ENCODE measurements around the gene NUFIP2. TPM values are rescaled to one million over a fixed set of nuclear protein-coding genes. Genes with fewer than 3 reads are reported as not detected.

The NUFIP2 gene
- total RNA-seq, 1 donor from 2014 or later: 51.0 TPM

GRCh38 chr17:29245401-29245800 lies 48.5 kb downstream of the NUFIP2 start:
- peaks cover 7% of the 10 kb centered on the region for H3K4me1 Mint-ChIP-seq (ENCODE audit: low read depth, unreplicated experiment)
- DNase-seq: no peak
- H3K27me3 Mint-ChIP-seq (ENCODE audit: unreplicated experiment): peaks cover 5% of the 10 kb centered on the region
- TF ChIP-seq CTCF (IDR thresholded peaks at IDR 0.05; ENCODE audit: partially characterized antibody, unreplicated experiment): no peak
- H3K4me3 Mint-ChIP-seq (ENCODE audit: unreplicated experiment): no peak overlapping the region
- H3K27ac Mint-ChIP-seq (ENCODE audit: unreplicated experiment): no peak overlapping the region
- H3K36me3 Mint-ChIP-seq (ENCODE audit: unreplicated experiment): no peaks in the 10 kb centered on the region
- H3K9me3 Mint-ChIP-seq (ENCODE audit: unreplicated experiment): peaks cover 4% of the 10 kb centered on the region

- H3K4me3 Mint-ChIP-seq (ENCODE audit: unreplicated experiment): no peak overlapping the region
- TF ChIP-seq CTCF (IDR thresholded peaks at IDR 0.05; ENCODE audit: partially characterized antibody, unreplicated experiment): peak; percentile 37
- H3K27me3 Mint-ChIP-seq (ENCODE audit: unreplicated experiment): peaks cover 5% of the 10 kb centered on the region
- H3K36me3 Mint-ChIP-seq (ENCODE audit: unreplicated experiment): no peaks in the 10 kb centered on the region
- H3K4me1 Mint-ChIP-seq (ENCODE audit: low read depth, unreplicated experiment): peaks cover 7% of the 10 kb centered on the region
- peaks cover 4% of the 10 kb centered on the region for H3K9me3 Mint-ChIP-seq (ENCODE audit: unreplicated experiment)
- no peak overlapping the region for H3K27ac Mint-ChIP-seq (ENCODE audit: unreplicated experiment)
- no peak for DNase-seq
Observed at GRCh38 chr17:29243792-29244191, 50.2 kb downstream of the NUFIP2 start.

DNA sequence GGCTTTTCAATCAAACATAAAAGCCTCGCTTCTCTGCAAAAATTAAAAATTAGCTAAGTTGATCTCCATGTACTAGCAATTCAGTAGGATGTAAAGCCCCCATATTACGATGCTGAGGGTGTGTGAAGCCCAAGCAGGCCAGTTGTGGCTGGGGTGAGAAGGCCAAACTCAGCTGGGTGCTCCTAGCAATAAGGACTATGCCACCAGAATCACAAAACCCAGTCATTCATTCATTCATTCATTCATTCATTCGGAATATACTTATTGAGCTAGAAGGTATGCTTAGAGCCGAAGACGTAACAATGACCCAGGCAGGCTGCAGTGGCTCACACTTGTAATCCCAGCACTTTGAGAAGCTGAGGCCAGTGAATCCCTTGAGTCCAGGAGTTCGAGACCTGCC lies 51.2 kb downstream of the NUFIP2 start:
- H3K27me3 Mint-ChIP-seq (ENCODE audit: unreplicated experiment): peaks cover 4% of the 10 kb centered on the region
- H3K36me3 Mint-ChIP-seq (ENCODE audit: unreplicated experiment): no peaks in the 10 kb centered on the region
- no peak for TF ChIP-seq CTCF (IDR thresholded peaks at IDR 0.05; ENCODE audit: partially characterized antibody, unreplicated experiment)
- H3K27ac Mint-ChIP-seq (ENCODE audit: unreplicated experiment): no peak overlapping the region
- H3K4me3 Mint-ChIP-seq (ENCODE audit: unreplicated experiment): no peak overlapping the region
- H3K4me1 Mint-ChIP-seq (ENCODE audit: low read depth, unreplicated experiment): peaks cover 7% of the 10 kb centered on the region
- no peak for DNase-seq
- H3K9me3 Mint-ChIP-seq (ENCODE audit: unreplicated experiment): peaks cover 4% of the 10 kb centered on the region

GRCh38 chr17:29242051-29242450 lies 51.9 kb downstream of the NUFIP2 start:
- no peak for DNase-seq
- peaks cover 7% of the 10 kb centered on the region for H3K4me1 Mint-ChIP-seq (ENCODE audit: low read depth, unreplicated experiment)
- no peaks in the 10 kb centered on the region for H3K9me3 Mint-ChIP-seq (ENCODE audit: unreplicated experiment)
- H3K27me3 Mint-ChIP-seq (ENCODE audit: unreplicated experiment): peaks cover 2% of the 10 kb centered on the region
- no peak overlapping the region for H3K27ac Mint-ChIP-seq (ENCODE audit: unreplicated experiment)
- H3K4me3 Mint-ChIP-seq (ENCODE audit: unreplicated experiment): no peak overlapping the region
- no peaks in the 10 kb centered on the region for H3K36me3 Mint-ChIP-seq (ENCODE audit: unreplicated experiment)
- TF ChIP-seq CTCF (IDR thresholded peaks at IDR 0.05; ENCODE audit: partially characterized antibody, unreplicated experiment): no peak

DNA sequence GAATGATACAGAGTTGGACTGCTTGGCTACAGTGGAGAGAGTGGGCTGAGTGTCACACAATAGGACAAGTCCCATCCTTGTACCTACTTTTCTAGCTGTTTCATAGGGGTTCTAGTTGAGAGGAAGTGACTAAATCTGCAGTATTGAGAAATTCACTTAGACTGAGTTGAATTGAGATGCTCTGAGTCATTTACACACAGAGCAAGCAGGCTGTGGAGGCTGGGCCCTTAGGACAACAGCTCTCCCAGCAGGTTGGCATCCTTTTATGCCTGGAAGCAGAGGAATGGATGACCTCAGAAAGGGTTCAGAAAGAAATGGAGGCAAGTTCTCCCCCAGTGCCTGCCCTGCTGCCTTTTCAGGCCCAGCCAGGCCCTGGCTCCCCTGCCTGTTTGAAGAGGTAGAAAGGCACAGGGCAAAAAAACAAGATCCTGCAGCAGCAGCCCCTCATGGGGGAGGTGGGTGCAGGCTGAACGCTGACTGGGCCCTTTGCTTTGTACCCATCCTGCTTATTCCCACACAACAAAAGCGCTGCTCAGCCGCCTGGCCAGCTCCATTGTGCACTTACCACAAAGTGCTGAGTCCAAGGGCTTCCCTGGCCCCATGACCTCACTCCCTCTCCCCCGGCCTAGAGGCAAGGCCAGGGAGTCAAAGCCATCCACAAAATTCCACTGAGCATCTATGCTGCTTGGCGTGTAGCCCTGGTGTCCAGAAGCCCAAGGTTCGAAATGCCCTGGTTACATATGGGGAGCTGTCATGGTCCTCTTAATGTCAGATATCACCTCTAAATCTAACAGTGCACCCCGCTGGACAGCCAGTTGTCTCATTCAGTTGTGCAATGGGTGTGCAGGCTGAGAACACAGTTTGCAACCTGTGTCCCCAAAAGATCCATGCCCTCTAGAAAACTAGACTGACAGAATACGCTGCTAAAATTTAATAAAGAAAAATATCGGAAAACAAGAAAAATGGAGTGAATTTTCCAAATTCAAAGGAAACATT lies 52.7 kb downstream of the NUFIP2 start:
- H3K4me1 Mint-ChIP-seq (ENCODE audit: low read depth, unreplicated experiment): no peaks in the 10 kb centered on the region
- TF ChIP-seq CTCF (IDR thresholded peaks at IDR 0.05; ENCODE audit: partially characterized antibody, unreplicated experiment): no peak
- H3K36me3 Mint-ChIP-seq (ENCODE audit: unreplicated experiment): no peaks in the 10 kb centered on the region
- no peak overlapping the region for H3K27ac Mint-ChIP-seq (ENCODE audit: unreplicated experiment)
- peaks cover 2% of the 10 kb centered on the region for H3K27me3 Mint-ChIP-seq (ENCODE audit: unreplicated experiment)
- no peak for DNase-seq
- no peak overlapping the region for H3K4me3 Mint-ChIP-seq (ENCODE audit: unreplicated experiment)
- H3K9me3 Mint-ChIP-seq (ENCODE audit: unreplicated experiment): no peaks in the 10 kb centered on the region

Measured in glutamatergic neuron (in vitro differentiated cells).